IMR-90 (cell line): ENCODE measurements around the gene EMC9. TPM values are rescaled to one million over a fixed set of nuclear protein-coding genes. Genes with fewer than 3 reads are reported as not detected.

Experiments
- ATAC-seq: fragments of 200-7000 bp; cut with Tn5 transposase; 2 replicates; pipeline ENCODE4 v1.9.1; 2020; ENCODE audit warnings: low read depth, mild to moderate bottlenecking, moderate library complexity
- BruUV-seq: library from RNA; stranded (reverse); fragments of 400-500 nt; replicated peaks from 2 replicates; lab custom pipeline; 2021; lab: Mats Ljungman, UMichigan
- CTCF ChIA-PET: fragments of 300-600 bp; formaldehyde crosslinking; extraction: SDS; loops from one replicate; lab custom pipeline; 2021; ENCODE audit warnings: antibody characterized with exemption; lab: Yijun Ruan, JAX
- POLR2A ChIA-PET: fragments of 300-600 bp; sonication (Branson Sonifier 250); formaldehyde crosslinking; loops from one replicate; lab custom pipeline; 2022; ENCODE audit warnings: antibody characterized with exemption; ENCODE audit not compliant: unreplicated experiment; lab: Charles Lee
- DNase-seq: peaks from one replicate; pipeline ENCODE4 v3.0.0; 2013
- H2AFZ ChIP-seq: replicated peaks from 2 replicates; pipeline ENCODE3; 2013; ENCODE audit warnings: low read length, mild to moderate bottlenecking; ENCODE audit not compliant: poor library complexity
- H2AK5ac ChIP-seq: 2 replicates; pipeline ENCODE4 v1.6.1; 2013; ENCODE audit warnings: low read depth, low read length, inconsistent platforms
- H2AK9ac ChIP-seq: replicated peaks from 2 replicates; pipeline ENCODE3; 2013; ENCODE audit warnings: mild to moderate bottlenecking, low read depth, low read length, moderate library complexity; ENCODE audit not compliant: poor library complexity
- H2BK120ac ChIP-seq: 2 replicates; pipeline ENCODE4 v1.6.1; 2013; ENCODE audit warnings: low read depth, low read length, inconsistent platforms
- H2BK15ac ChIP-seq: 3 replicates; pipeline ENCODE4 v1.6.1; 2013; ENCODE audit warnings: low read depth, low read length, inconsistent platforms
- H2BK20ac ChIP-seq: 2 replicates; pipeline ENCODE4 v1.6.1; 2013; ENCODE audit warnings: low read depth, mild to moderate bottlenecking, inconsistent platforms, low read length, moderate library complexity
- H2BK5ac ChIP-seq: 2 replicates; pipeline ENCODE4 v1.6.1; 2013; ENCODE audit warnings: mild to moderate bottlenecking, low read depth, low read length, inconsistent platforms; ENCODE audit not compliant: poor library complexity, severe bottlenecking
- H3K14ac ChIP-seq: replicated peaks from 2 replicates; pipeline ENCODE4 v1.6.1; 2013; ENCODE audit warnings: low read depth, low read length, inconsistent platforms
- H3K18ac ChIP-seq: 2 replicates; pipeline ENCODE4 v1.6.1; 2013; ENCODE audit warnings: low read depth, low read length, control low read depth
- H3K23ac ChIP-seq: 2 replicates; pipeline ENCODE4 v1.6.1; 2013; ENCODE audit warnings: low read depth, low read length, inconsistent platforms
- H3K27ac ChIP-seq: 2 replicates; pipeline ENCODE4 v1.5.1; 2013; ENCODE audit warnings: mild to moderate bottlenecking, control low read depth, low read length; ENCODE audit not compliant: insufficient read depth
- H3K27me3 ChIP-seq: 2 replicates; pipeline ENCODE4 v1.6.1; 2013; ENCODE audit warnings: low read length; ENCODE audit not compliant: control insufficient read depth, insufficient read depth
- H3K36me3 ChIP-seq: 2 replicates; pipeline ENCODE4 v1.6.1; 2013; ENCODE audit warnings: low read length, mixed read lengths; ENCODE audit not compliant: control insufficient read depth, insufficient read depth
- H3K4ac ChIP-seq: 2 replicates; pipeline ENCODE4 v1.6.1; 2013; ENCODE audit warnings: low read depth, low read length, inconsistent platforms
- H3K4me1 ChIP-seq: 2 replicates; pipeline ENCODE4 v1.6.1; 2013; ENCODE audit warnings: low read length, mixed read lengths; ENCODE audit not compliant: control insufficient read depth, insufficient read depth
- H3K4me2 ChIP-seq: 2 replicates; pipeline ENCODE4 v1.6.1; 2013; ENCODE audit warnings: low read depth, mild to moderate bottlenecking, control low read depth, low read length, moderate library complexity
- H3K4me3 ChIP-seq: 2 replicates; pipeline ENCODE4 v1.5.1; 2013; ENCODE audit warnings: low read depth, mild to moderate bottlenecking, control low read depth, low read length, moderate library complexity; ENCODE audit not compliant: insufficient read depth
- H3K56ac ChIP-seq: 2 replicates; pipeline ENCODE4 v1.6.1; 2013; ENCODE audit warnings: low read length, inconsistent platforms; ENCODE audit not compliant: insufficient read depth; ENCODE audit errors: extremely low read depth
- H3K79me1 ChIP-seq, 2 experiments: 2 replicates each; pipeline ENCODE4 v1.6.1; 2013; ENCODE audit warnings: low read length in 2 of 2, inconsistent platforms in 1 of 2, low read depth in 1 of 2
- H3K9ac ChIP-seq: 2 replicates; pipeline ENCODE4 v1.6.1; 2013; ENCODE audit warnings: low read depth, low read length, control low read depth
- H3K9me1 ChIP-seq: 2 replicates; pipeline ENCODE4 v1.6.1; 2013; ENCODE audit warnings: low read length, inconsistent platforms; ENCODE audit not compliant: insufficient read depth
- H3K9me3 ChIP-seq: 2 replicates; pipeline ENCODE4 v1.6.1; 2013; ENCODE audit warnings: low read length; ENCODE audit not compliant: control insufficient read depth, insufficient read depth
- H4K20me1 ChIP-seq: 2 replicates; pipeline ENCODE4 v1.6.1; 2013; ENCODE audit warnings: low read length, inconsistent platforms; ENCODE audit not compliant: insufficient read depth
- H4K5ac ChIP-seq: 2 replicates; pipeline ENCODE4 v1.6.1; 2013; ENCODE audit warnings: mild to moderate bottlenecking, low read depth, low read length, control low read depth
- H4K8ac ChIP-seq, 2 experiments: 2 replicates each; pipeline ENCODE4 v1.6.1; 2013; ENCODE audit warnings: low read depth in 2 of 2, low read length in 2 of 2, control low read depth in 1 of 2, inconsistent platforms in 1 of 2
- H4K91ac ChIP-seq: 2 replicates; pipeline ENCODE4 v1.6.1; 2013; ENCODE audit warnings: low read depth, low read length, inconsistent platforms; ENCODE audit not compliant: insufficient read depth
- POLR2A ChIP-seq: IDR thresholded peaks from 2 replicates; pipeline ENCODE4 v1.6.1; 2012; ENCODE audit warnings: mild to moderate bottlenecking, low read depth, low read length
- RAD21 ChIP-seq: IDR thresholded peaks from 2 replicates; pipeline ENCODE4 v1.6.1; 2012; ENCODE audit warnings: low read length, improper control_type of control experiment
- RFX5 ChIP-seq: IDR thresholded peaks from 2 replicates; pipeline ENCODE4 v1.8.0; 2012; ENCODE audit warnings: low read depth, mild to moderate bottlenecking, low read length, moderate library complexity
- SMC3 ChIP-seq: fragments of 150-350 bp; IDR thresholded peaks from 2 replicates; pipeline ENCODE4 v1.6.1; 2016; ENCODE audit warnings: low read depth, mild to moderate bottlenecking, antibody characterized with exemption, low read length, moderate library complexity
- WGBS, 2 experiments: methylation state at CpG; one replicate each; pipeline versions ENCODE4 v1.1.5 to v1.1.7; 2013; ENCODE audit warnings: missing lambda C conversion rate in 2 of 2; ENCODE audit not compliant: insufficient read length in 1 of 2; ENCODE audit errors: extremely low coverage in 2 of 2; 5-methylcytosine and 5-hydroxymethylcytosine counted together
- dilution Hi-C: fragments of 300-500 bp; cut with HindIII; formaldehyde crosslinking; loops from one replicate; pipeline ENCODE4 v1.14.3; 2018; ENCODE audit warnings: low sequenced_read_pairs; ENCODE audit not compliant: unreplicated experiment
- in situ Hi-C: fragments of 300-500 bp; cut with MboI; formaldehyde crosslinking; loops from 3 replicates; pipeline ENCODE4 v1.14.3; 2019; ENCODE audit warnings: low sequenced_read_pairs, inconsistent platforms, mixed read lengths
- intact Hi-C: fragments of 100-400 bp; cut with micrococcal nuclease; formaldehyde crosslinking; loops from 2 replicates; pipeline ENCODE4 v1.10.0; 2022
- polyA plus RNA-seq, 3 experiments: library from polyadenylated mRNA; depleted of rRNA; stranded (reverse); fragments of >200 nt; gene quantifications; 2 replicates each; pipeline ENCODE4 v1.2.3, GENCODE V29; 2012; ENCODE audit warnings: low replicate concordance in 1 of 3
- total RNA-seq: library from RNA; depleted of rRNA; stranded (reverse); fragments of >200 nt; gene quantifications from 2 replicates; pipeline ENCODE4 v1.2.3, GENCODE V29; 2012
- TF ChIP-seq, protein P1 (sequence below): fragments of 150-350 bp; IDR thresholded peaks from 2 replicates; pipeline ENCODE4 v1.6.1; 2016; ENCODE audit warnings: low read depth, mild to moderate bottlenecking, low read length, moderate library complexity, borderline replicate concordance
- TF ChIP-seq, protein P2 (sequence below): fragments of 150-350 bp; IDR thresholded peaks from 2 replicates; pipeline ENCODE4 v1.6.1; 2017; ENCODE audit warnings: mild to moderate bottlenecking, antibody characterized with exemption, low read length, low read depth

Gene EMC9
- total and polyA plus RNA-seq, 2 of the 4 experiments (the other 2 are of a cell fraction), result 15.1 to 19.2 TPM

DNA sequence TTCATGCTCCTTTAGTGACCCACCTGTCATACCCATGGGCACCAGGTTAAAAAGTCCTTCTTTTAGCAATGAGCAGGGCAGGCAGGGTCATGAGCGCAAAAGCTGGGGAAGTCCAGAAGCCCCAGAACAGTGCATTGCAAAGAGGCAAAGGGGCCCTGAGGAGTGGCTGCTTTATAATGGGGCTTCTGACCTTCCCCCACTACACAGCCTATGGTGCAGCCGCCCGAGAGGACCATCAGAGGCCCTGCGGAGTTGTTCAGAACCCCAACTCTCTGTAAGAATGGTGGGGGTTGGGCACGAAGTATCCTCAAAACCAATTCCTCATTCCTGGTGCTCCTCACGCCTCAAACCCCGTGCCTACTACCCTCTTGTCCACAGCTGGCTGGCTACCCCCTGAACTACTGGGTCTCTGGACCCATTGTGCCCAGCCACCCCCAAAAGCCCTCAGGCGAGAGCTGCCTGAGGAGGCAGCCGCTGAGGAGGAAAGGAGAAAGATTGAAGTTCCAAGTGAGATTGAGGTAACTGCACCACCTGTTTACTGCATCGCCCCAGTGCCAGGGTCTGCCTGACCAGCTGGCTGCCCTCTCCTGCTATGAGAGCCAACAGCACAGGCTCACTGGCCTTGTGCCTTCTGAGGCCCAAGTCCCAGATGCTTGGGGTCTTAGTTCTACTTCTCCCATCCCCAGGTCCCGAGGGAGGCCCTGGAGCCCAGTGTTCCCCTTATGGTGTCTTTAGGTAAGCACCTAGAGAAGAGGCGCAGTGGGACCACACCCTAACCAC, 37.2 kb upstream of the EMC9 start:
- intact Hi-C loops (no loop called here), in situ Hi-C loops (no loop called here), dilution Hi-C loops (no loop called here)
- no peak overlapping the region for H2BK120ac ChIP-seq
- no peak overlapping the region for H2BK20ac ChIP-seq
- no peak overlapping the region for H2AFZ ChIP-seq
- H3K14ac ChIP-seq, result no peak overlapping the region
- no peak overlapping the region for H4K91ac ChIP-seq
- CTCF ChIA-PET, result no interaction called here
- no peak overlapping the region for H2AK9ac ChIP-seq
- H4K20me1 ChIP-seq, result no peaks in the 10 kb centered on the region
- H3K9me3 ChIP-seq, result no peaks in the 10 kb centered on the region
- TF ChIP-seq SMC3, result no peak
- TF ChIP-seq, protein P1, sequence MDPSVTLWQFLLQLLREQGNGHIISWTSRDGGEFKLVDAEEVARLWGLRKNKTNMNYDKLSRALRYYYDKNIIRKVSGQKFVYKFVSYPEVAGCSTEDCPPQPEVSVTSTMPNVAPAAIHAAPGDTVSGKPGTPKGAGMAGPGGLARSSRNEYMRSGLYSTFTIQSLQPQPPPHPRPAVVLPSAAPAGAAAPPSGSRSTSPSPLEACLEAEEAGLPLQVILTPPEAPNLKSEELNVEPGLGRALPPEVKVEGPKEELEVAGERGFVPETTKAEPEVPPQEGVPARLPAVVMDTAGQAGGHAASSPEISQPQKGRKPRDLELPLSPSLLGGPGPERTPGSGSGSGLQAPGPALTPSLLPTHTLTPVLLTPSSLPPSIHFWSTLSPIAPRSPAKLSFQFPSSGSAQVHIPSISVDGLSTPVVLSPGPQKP, result no peak
- no peak for TF ChIP-seq RFX5
- TF ChIP-seq POLR2A, result no peak
- TF ChIP-seq, protein P2, sequence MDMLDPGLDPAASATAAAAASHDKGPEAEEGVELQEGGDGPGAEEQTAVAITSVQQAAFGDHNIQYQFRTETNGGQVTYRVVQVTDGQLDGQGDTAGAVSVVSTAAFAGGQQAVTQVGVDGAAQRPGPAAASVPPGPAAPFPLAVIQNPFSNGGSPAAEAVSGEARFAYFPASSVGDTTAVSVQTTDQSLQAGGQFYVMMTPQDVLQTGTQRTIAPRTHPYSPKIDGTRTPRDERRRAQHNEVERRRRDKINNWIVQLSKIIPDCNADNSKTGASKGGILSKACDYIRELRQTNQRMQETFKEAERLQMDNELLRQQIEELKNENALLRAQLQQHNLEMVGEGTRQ, result no peak
- TF ChIP-seq RAD21, result no peak
- no peak overlapping the region for H2AK5ac ChIP-seq
- H3K27ac ChIP-seq, result no peak overlapping the region
- H3K4ac ChIP-seq, result no peak overlapping the region
- peaks cover 62% of the 10 kb centered on the region for H3K36me3 ChIP-seq
- H3K9me1 ChIP-seq, result no peaks in the 10 kb centered on the region
- POLR2A ChIA-PET, result no interaction called here
- peaks cover 2% of the 10 kb centered on the region; the same call in 1 of the 2 replicates for H3K4me1 ChIP-seq
- no peak for ATAC-seq
- no peaks in the 10 kb centered on the region; a peak in 1 of 4 replicates for H3K79me1 ChIP-seq
- no peak overlapping the region for H4K5ac ChIP-seq
- no peak overlapping the region for H3K23ac ChIP-seq
- H3K56ac ChIP-seq, result no peak overlapping the region
- WGBS, 2 experiments, result no CpG with 5 or more reads among the region's 12 CpGs
- no peak overlapping the region for H4K8ac ChIP-seq
- no peak for DNase-seq
- no TSS peak for BruUV-seq
- no peaks in the 10 kb centered on the region for H3K27me3 ChIP-seq
- no peak overlapping the region for H3K18ac ChIP-seq
- no peak overlapping the region for H3K4me3 ChIP-seq
- no peak overlapping the region for H2BK15ac ChIP-seq
- no peak overlapping the region for H3K9ac ChIP-seq
- H2BK5ac ChIP-seq, result no peak overlapping the region
- no peak overlapping the region for H3K4me2 ChIP-seq
